ENCODE measurements around the gene HSPA1B.
"Not testable (repeated sequence)": the region's sequence is repeated elsewhere in the genome, so short reads cannot be mapped to it uniquely, and the experiment has no call there.

The HSPA1B gene

GRCh38 chr6:31831350-31832215 is 4.0 kb downstream of the HSPA1B start:
- ATAC-seq (no peak), DNase-seq (ENCODE audit: low spot score in 2 of 2) (no peak)
- H3K27ac Mint-ChIP-seq: peak overlapping the region; percentile 86
- peak overlapping the region; percentile 87 for H3K4me3 Mint-ChIP-seq
- H3K4me1 Mint-ChIP-seq: peaks cover 36% of the 10 kb centered on the region
- no peaks in the 10 kb centered on the region for H3K9me3 Mint-ChIP-seq
- H3K36me3 Mint-ChIP-seq: peaks cover 62% of the 10 kb centered on the region

GRCh38 chr6:31834367-31835250 is 7.1 kb downstream of the HSPA1B start:
- H3K27ac Mint-ChIP-seq: peak overlapping the region; percentile 99
- ATAC-seq (peak; percentile 74), DNase-seq (ENCODE audit: low spot score in 2 of 2) (peak; percentile 69 to 93)
- H3K4me3 Mint-ChIP-seq: peak overlapping the region; percentile 95
- no peaks in the 10 kb centered on the region for H3K9me3 Mint-ChIP-seq
- peaks cover 48% of the 10 kb centered on the region for H3K4me1 Mint-ChIP-seq
- peaks cover 78% of the 10 kb centered on the region for H3K36me3 Mint-ChIP-seq

GRCh38 chr6:31836047-31836473 is 8.5 kb downstream of the HSPA1B start:
- peak overlapping the region; percentile 95 for H3K4me3 Mint-ChIP-seq
- H3K9me3 Mint-ChIP-seq: no peaks in the 10 kb centered on the region
- no peak for ATAC-seq
- peak overlapping the region; percentile 99 for H3K27ac Mint-ChIP-seq
- no peak for DNase-seq (ENCODE audit: low spot score in 2 of 2)
- H3K36me3 Mint-ChIP-seq: peaks cover 78% of the 10 kb centered on the region
- H3K4me1 Mint-ChIP-seq: peaks cover 35% of the 10 kb centered on the region

- no peak for DNase-seq (ENCODE audit: low spot score in 2 of 2)
These were observed 9.2 kb downstream of the HSPA1B start for GRCh38 chr6:31836474-31837368.

GRCh38 chr6:31837369-31838113 is 10.0 kb downstream of the HSPA1B start:
- Mint-ChIP-seq H3K27ac (peak overlapping the region; percentile 99), H3K4me1 (peaks cover 35% of the 10 kb centered on the region), H3K9me3 (no peaks in the 10 kb centered on the region), H3K4me3 (peak overlapping the region; percentile 95), H3K36me3 (peaks cover 86% of the 10 kb centered on the region)
- ATAC-seq (no peak), DNase-seq (ENCODE audit: low spot score in 2 of 2) (no peak)

More at GRCh38 chr6:31836474-31837368, 9.2 kb downstream of the HSPA1B start:
- H3K4me3 Mint-ChIP-seq: peak overlapping the region; percentile 95
- peaks cover 35% of the 10 kb centered on the region for H3K4me1 Mint-ChIP-seq
- H3K36me3 Mint-ChIP-seq: peaks cover 78% of the 10 kb centered on the region
- no peaks in the 10 kb centered on the region for H3K9me3 Mint-ChIP-seq
- ATAC-seq: no peak
- H3K27ac Mint-ChIP-seq: peak overlapping the region; percentile 99

- H3K4me3 Mint-ChIP-seq: peak overlapping the region; percentile 95
- H3K27ac Mint-ChIP-seq: peak overlapping the region; percentile 99
- peaks cover 92% of the 10 kb centered on the region for H3K36me3 Mint-ChIP-seq
- ATAC-seq; DNase-seq (ENCODE audit: low spot score in 2 of 2); H3K9me3 Mint-ChIP-seq: not testable (repeated sequence)
- H3K4me1 Mint-ChIP-seq: peaks cover 35% of the 10 kb centered on the region
These were observed 10.6 kb downstream of the HSPA1B start for GRCh38 chr6:31838114-31838553.

- peak overlapping the region; percentile 95 for H3K4me3 Mint-ChIP-seq
- H3K4me1 Mint-ChIP-seq: peaks cover 35% of the 10 kb centered on the region
- DNase-seq (ENCODE audit: low spot score in 2 of 2) (no peak), ATAC-seq (no peak)
- peaks cover 95% of the 10 kb centered on the region for H3K36me3 Mint-ChIP-seq
- no peak overlapping the region for H3K27ac Mint-ChIP-seq
- no peaks in the 10 kb centered on the region for H3K9me3 Mint-ChIP-seq
These were observed 11.4 kb downstream of the HSPA1B start for GRCh38 chr6:31838968-31839367.

- DNase-seq (ENCODE audit: low spot score in 2 of 2); H3K4me3 Mint-ChIP-seq; H3K9me3 Mint-ChIP-seq; H3K27ac Mint-ChIP-seq; ATAC-seq: not testable (repeated sequence)
- peaks cover 35% of the 10 kb centered on the region for H3K4me1 Mint-ChIP-seq
- peaks cover 95% of the 10 kb centered on the region for H3K36me3 Mint-ChIP-seq
These were observed 12.2 kb downstream of the HSPA1B start for GRCh38 chr6:31839779-31840126.

GRCh38 chr6:31842053-31842452 is 14.5 kb downstream of the HSPA1B start:
- peaks cover 16% of the 10 kb centered on the region for H3K4me1 Mint-ChIP-seq
- DNase-seq (ENCODE audit: low spot score in 2 of 2): no peak
- H3K27ac Mint-ChIP-seq: peak overlapping the region; percentile 54
- no peaks in the 10 kb centered on the region for H3K9me3 Mint-ChIP-seq
- ATAC-seq: no peak
- H3K36me3 Mint-ChIP-seq: peaks cover 87% of the 10 kb centered on the region
- no peak overlapping the region for H3K4me3 Mint-ChIP-seq

GRCh38 chr6:31844507-31844906 is 17.0 kb downstream of the HSPA1B start:
- DNase-seq (ENCODE audit: low spot score in 2 of 2) (no peak), ATAC-seq (no peak)
- H3K4me3 Mint-ChIP-seq: no peak overlapping the region
- H3K36me3 Mint-ChIP-seq: peaks cover 62% of the 10 kb centered on the region
- H3K9me3 Mint-ChIP-seq: no peaks in the 10 kb centered on the region
- H3K4me1 Mint-ChIP-seq: peaks cover under 1% of the 10 kb centered on the region
- H3K27ac Mint-ChIP-seq: no peak overlapping the region

GRCh38 chr6:31847276-31847978 is 19.9 kb downstream of the HSPA1B start:
- peaks cover 33% of the 10 kb centered on the region for H3K36me3 Mint-ChIP-seq
- no peak for DNase-seq (ENCODE audit: low spot score in 2 of 2)
- H3K27ac Mint-ChIP-seq: no peak overlapping the region
- no peak overlapping the region for H3K4me3 Mint-ChIP-seq
- no peaks in the 10 kb centered on the region for H3K9me3 Mint-ChIP-seq
- ATAC-seq: no peak
- no peaks in the 10 kb centered on the region for H3K4me1 Mint-ChIP-seq

- Mint-ChIP-seq H3K36me3 (peaks cover 5% of the 10 kb centered on the region), H3K4me1 (no peaks in the 10 kb centered on the region), H3K9me3 (no peaks in the 10 kb centered on the region), H3K4me3 (no peak overlapping the region), H3K27ac (no peak overlapping the region)
- DNase-seq (ENCODE audit: low spot score in 2 of 2) (no peak), ATAC-seq (no peak)
These were observed 23.4 kb downstream of the HSPA1B start for GRCh38 chr6:31850765-31851484.

GRCh38 chr6:31851485-31851832 is 23.9 kb downstream of the HSPA1B start:
- no peak for DNase-seq (ENCODE audit: low spot score in 2 of 2)
- no peak for ATAC-seq
- no peak overlapping the region for H3K4me3 Mint-ChIP-seq
- H3K36me3 Mint-ChIP-seq: peaks cover 4% of the 10 kb centered on the region
- H3K4me1 Mint-ChIP-seq: no peaks in the 10 kb centered on the region
- no peaks in the 10 kb centered on the region for H3K9me3 Mint-ChIP-seq
- H3K27ac Mint-ChIP-seq: no peak overlapping the region

Measured in stimulated activated effector memory CD8-positive, alpha-beta T cell treated with anti-CD3 and anti-CD28 coated beads, Interleukin-12 subunit alpha, Interleukin-12 subunit beta, amount 100 ng/mL, for 72 hours (primary cell).